ENCODE results near the gene IFI27L1.

Gene IFI27L1

GRCh38 chr14:94080621-94081385 lies at the start of gene IFI27L1, which contains the start of gene DDX24:
Gene IFI27L1, plus strand, starts transcription at chr14:94081310. Its CDS starts 15,628 bp downstream, at chr14:94096938.
Gene DDX24, minus strand, starts transcription at chr14:94081202. Its CDS starts 1,460 bp downstream, at chr14:94079742.
- peak within 1 kb of the TSS; percentile 74 for H3K4me3 ChIP-seq (ENCODE audit: low read depth, low read length)
- peaks cover 33% of the 10 kb centered on the region for H3K36me3 ChIP-seq (ENCODE audit: control insufficient read depth, insufficient read depth, low read length)
- no peaks in the 10 kb centered on the region for H3K27me3 ChIP-seq (ENCODE audit: control insufficient read depth, insufficient read depth, low read length)
- H3K4me1 ChIP-seq (ENCODE audit: control insufficient read depth, insufficient read depth, low read length), result peaks cover 13% of the 10 kb centered on the region; the same call in 1 of the 2 replicates
- peaks cover 14% of the 10 kb centered on the region; the same call in 1 of the 2 replicates for H3K9me3 ChIP-seq (ENCODE audit: control insufficient read depth, insufficient read depth, low read depth, low read length)
- peak within 1 kb of the TSS; percentile 75; the same call in 1 of the 2 replicates for H3K27ac ChIP-seq (ENCODE audit: low read depth, low read length)
- H3K9ac ChIP-seq (ENCODE audit: low read length), result peak within 1 kb of the TSS; percentile 92

GRCh38 chr14:94031883-94032279 lies 49.2 kb upstream of the IFI27L1 start:
- no peaks in the 10 kb centered on the region for H3K4me1 ChIP-seq (ENCODE audit: control insufficient read depth, insufficient read depth, low read length)
- peaks cover 7% of the 10 kb centered on the region for H3K9me3 ChIP-seq (ENCODE audit: control insufficient read depth, insufficient read depth, low read depth, low read length)
- H3K27ac ChIP-seq (ENCODE audit: low read depth, low read length), result no peak overlapping the region
- peaks cover 3% of the 10 kb centered on the region; the same call in 1 of the 2 replicates for H3K27me3 ChIP-seq (ENCODE audit: control insufficient read depth, insufficient read depth, low read length)
- no peak overlapping the region for H3K4me3 ChIP-seq (ENCODE audit: low read depth, low read length)
- H3K36me3 ChIP-seq (ENCODE audit: control insufficient read depth, insufficient read depth, low read length), result no peaks in the 10 kb centered on the region
- no peak overlapping the region for H3K9ac ChIP-seq (ENCODE audit: low read length)

- Histone ChIP-seq H3K36me3 (ENCODE audit: control insufficient read depth, insufficient read depth, low read length) (no peaks in the 10 kb centered on the region), H3K27ac (ENCODE audit: low read depth, low read length) (no peak overlapping the region), H3K9ac (ENCODE audit: low read length) (no peak overlapping the region), H3K4me1 (ENCODE audit: control insufficient read depth, insufficient read depth, low read length) (no peaks in the 10 kb centered on the region), H3K4me3 (ENCODE audit: low read depth, low read length) (no peak overlapping the region), H3K27me3 (ENCODE audit: control insufficient read depth, insufficient read depth, low read length) (no peaks in the 10 kb centered on the region), H3K9me3 (ENCODE audit: control insufficient read depth, insufficient read depth, low read depth, low read length) (peaks cover 7% of the 10 kb centered on the region)
Observed at GRCh38 chr14:94034886-94035285, 46.2 kb upstream of the IFI27L1 start.

- Histone ChIP-seq H3K4me1 (ENCODE audit: control insufficient read depth, insufficient read depth, low read length) (no peaks in the 10 kb centered on the region), H3K9ac (ENCODE audit: low read length) (no peak overlapping the region), H3K4me3 (ENCODE audit: low read depth, low read length) (no peak overlapping the region), H3K27me3 (ENCODE audit: control insufficient read depth, insufficient read depth, low read length) (no peaks in the 10 kb centered on the region), H3K9me3 (ENCODE audit: control insufficient read depth, insufficient read depth, low read depth, low read length) (peaks cover 7% of the 10 kb centered on the region), H3K27ac (ENCODE audit: low read depth, low read length) (no peak overlapping the region), H3K36me3 (ENCODE audit: control insufficient read depth, insufficient read depth, low read length) (no peaks in the 10 kb centered on the region)
Observed at GRCh38 chr14:94036313-94037167, 44.6 kb upstream of the IFI27L1 start.

GRCh38 chr14:94037954-94038353 lies 43.2 kb upstream of the IFI27L1 start:
- Histone ChIP-seq H3K9ac (ENCODE audit: low read length) (no peak overlapping the region), H3K4me1 (ENCODE audit: control insufficient read depth, insufficient read depth, low read length) (no peaks in the 10 kb centered on the region), H3K36me3 (ENCODE audit: control insufficient read depth, insufficient read depth, low read length) (no peaks in the 10 kb centered on the region)

GRCh38 chr14:94038510-94038909 lies 42.6 kb upstream of the IFI27L1 start:
- H3K27me3 ChIP-seq (ENCODE audit: control insufficient read depth, insufficient read depth, low read length), result no peaks in the 10 kb centered on the region
- no peak overlapping the region for H3K4me3 ChIP-seq (ENCODE audit: low read depth, low read length)
- H3K9me3 ChIP-seq (ENCODE audit: control insufficient read depth, insufficient read depth, low read depth, low read length), result peaks cover 7% of the 10 kb centered on the region
- no peak overlapping the region for H3K9ac ChIP-seq (ENCODE audit: low read length)
- no peak overlapping the region for H3K27ac ChIP-seq (ENCODE audit: low read depth, low read length)
- H3K36me3 ChIP-seq (ENCODE audit: control insufficient read depth, insufficient read depth, low read length), result peaks cover 3% of the 10 kb centered on the region
- no peaks in the 10 kb centered on the region for H3K4me1 ChIP-seq (ENCODE audit: control insufficient read depth, insufficient read depth, low read length)

More at GRCh38 chr14:94037954-94038353, 43.2 kb upstream of the IFI27L1 start:
- H3K4me3 ChIP-seq (ENCODE audit: low read depth, low read length), result no peak overlapping the region
- peaks cover 7% of the 10 kb centered on the region for H3K9me3 ChIP-seq (ENCODE audit: control insufficient read depth, insufficient read depth, low read depth, low read length)
- H3K27ac ChIP-seq (ENCODE audit: low read depth, low read length), result no peak overlapping the region
- no peaks in the 10 kb centered on the region for H3K27me3 ChIP-seq (ENCODE audit: control insufficient read depth, insufficient read depth, low read length)

- H3K27ac ChIP-seq (ENCODE audit: low read depth, low read length), result no peak overlapping the region
- no peak overlapping the region for H3K9ac ChIP-seq (ENCODE audit: low read length)
- H3K36me3 ChIP-seq (ENCODE audit: control insufficient read depth, insufficient read depth, low read length), result peaks cover 8% of the 10 kb centered on the region
- H3K9me3 ChIP-seq (ENCODE audit: control insufficient read depth, insufficient read depth, low read depth, low read length), result peaks cover 7% of the 10 kb centered on the region
- no peak overlapping the region for H3K4me3 ChIP-seq (ENCODE audit: low read depth, low read length)
- no peaks in the 10 kb centered on the region for H3K4me1 ChIP-seq (ENCODE audit: control insufficient read depth, insufficient read depth, low read length)
- no peaks in the 10 kb centered on the region for H3K27me3 ChIP-seq (ENCODE audit: control insufficient read depth, insufficient read depth, low read length)
Observed at GRCh38 chr14:94038921-94039629, 42.0 kb upstream of the IFI27L1 start.

- H3K9ac ChIP-seq (ENCODE audit: low read length), result no peak overlapping the region
- H3K4me3 ChIP-seq (ENCODE audit: low read depth, low read length), result no peak overlapping the region
- H3K27me3 ChIP-seq (ENCODE audit: control insufficient read depth, insufficient read depth, low read length), result no peaks in the 10 kb centered on the region
- no peaks in the 10 kb centered on the region for H3K4me1 ChIP-seq (ENCODE audit: control insufficient read depth, insufficient read depth, low read length)
- no peaks in the 10 kb centered on the region for H3K9me3 ChIP-seq (ENCODE audit: control insufficient read depth, insufficient read depth, low read depth, low read length)
- H3K36me3 ChIP-seq (ENCODE audit: control insufficient read depth, insufficient read depth, low read length), result peaks cover 20% of the 10 kb centered on the region
- H3K27ac ChIP-seq (ENCODE audit: low read depth, low read length), result no peak overlapping the region
Observed at GRCh38 chr14:94040247-94040646, 40.9 kb upstream of the IFI27L1 start.

- H3K36me3 ChIP-seq (ENCODE audit: control insufficient read depth, insufficient read depth, low read length), result peaks cover 25% of the 10 kb centered on the region
- H3K27ac ChIP-seq (ENCODE audit: low read depth, low read length), result no peak overlapping the region
- H3K4me1 ChIP-seq (ENCODE audit: control insufficient read depth, insufficient read depth, low read length), result no peaks in the 10 kb centered on the region
Observed at GRCh38 chr14:94040796-94041195, 40.3 kb upstream of the IFI27L1 start.

GRCh38 chr14:94041551-94042346 lies 39.4 kb upstream of the IFI27L1 start:
- no peaks in the 10 kb centered on the region for H3K27me3 ChIP-seq (ENCODE audit: control insufficient read depth, insufficient read depth, low read length)
- no peak overlapping the region for H3K9ac ChIP-seq (ENCODE audit: low read length)
- peaks cover 33% of the 10 kb centered on the region for H3K36me3 ChIP-seq (ENCODE audit: control insufficient read depth, insufficient read depth, low read length)

More at GRCh38 chr14:94040796-94041195, 40.3 kb upstream of the IFI27L1 start:
- Histone ChIP-seq H3K27me3 (ENCODE audit: control insufficient read depth, insufficient read depth, low read length) (no peaks in the 10 kb centered on the region), H3K9me3 (ENCODE audit: control insufficient read depth, insufficient read depth, low read depth, low read length) (no peaks in the 10 kb centered on the region), H3K9ac (ENCODE audit: low read length) (no peak overlapping the region), H3K4me3 (ENCODE audit: low read depth, low read length) (no peak overlapping the region)

More at GRCh38 chr14:94041551-94042346, 39.4 kb upstream of the IFI27L1 start:
- no peaks in the 10 kb centered on the region for H3K4me1 ChIP-seq (ENCODE audit: control insufficient read depth, insufficient read depth, low read length)
- H3K9me3 ChIP-seq (ENCODE audit: control insufficient read depth, insufficient read depth, low read depth, low read length), result no peaks in the 10 kb centered on the region
- H3K27ac ChIP-seq (ENCODE audit: low read depth, low read length), result no peak overlapping the region
- no peak overlapping the region for H3K4me3 ChIP-seq (ENCODE audit: low read depth, low read length)

Data from HUES6 (cell line).